Heart left ventricle (tissue), 16 donors: ENCODE measurements around the gene ARHGAP45. TPM values are rescaled to one million over a fixed set of nuclear protein-coding genes. Genes with fewer than 3 reads are reported as not detected.
A peak's percentile ranks its signal among the peaks of the same experiment; 100 is the strongest.

Experiments
- ATAC-seq, 4 donors: fragments of 200-7000 bp; cut with Tn5 transposase; one replicate each; pipeline ENCODE4 v1.9.1; 2020 to 2022; ENCODE audit warnings: moderate library complexity in 4 of 4, mild to moderate bottlenecking in 3 of 4, moderate number of reproducible peaks in 1 of 4
- DNase-seq, 5 donors: peaks; one replicate each; pipeline ENCODE4 v3.0.0-alpha.2; 2020
- H3K27ac ChIP-seq, 12 donors: fragments of 200-600 bp; sonication (generic) in 4 of 12; one replicate each; pipeline versions ENCODE4 v1.5.0 to v1.8.0; 2016 to 2022; ENCODE audit warnings: mild to moderate bottlenecking in 2 of 12
- H3K27me3 ChIP-seq, 9 donors: fragments of 200-600 bp; sonication (generic) in 2 of 9; one replicate each; pipeline versions ENCODE4 v1.5.1 to v1.8.0; 2016 to 2022; ENCODE audit warnings: mild to moderate bottlenecking in 3 of 9
- H3K36me3 ChIP-seq, 9 donors: fragments of 200-600 bp; sonication (generic) in 2 of 9; one replicate each; pipeline versions ENCODE4 v1.5.0 to v1.8.0; 2018 to 2022; ENCODE audit warnings: mild to moderate bottlenecking in 2 of 9
- H3K4me1 ChIP-seq, 12 donors: fragments of 200-600 bp; sonication (generic) in 4 of 12; one replicate each; pipeline versions ENCODE4 v1.5.0 to v1.8.0; 2016 to 2022; ENCODE audit warnings: mild to moderate bottlenecking in 3 of 12
- H3K4me3 ChIP-seq, 12 donors: fragments of 200-600 bp; sonication (generic) in 4 of 12; one replicate each; pipeline versions ENCODE4 v1.5.0 to v1.8.0; 2017 to 2022; ENCODE audit warnings: mild to moderate bottlenecking in 9 of 12, moderate library complexity in 4 of 12
- H3K9me3 ChIP-seq, 12 donors: fragments of 200-600 bp; sonication (generic) in 4 of 12; one replicate each; pipeline versions ENCODE4 v1.5.0 to v1.8.0; 2016 to 2022; ENCODE audit warnings: mild to moderate bottlenecking in 1 of 12
- CTCF ChIP-seq, 12 donors: fragments of 200-600 bp; sonication (generic) in 4 of 12; IDR thresholded peaks; one replicate each; pipeline versions ENCODE4 v1.5.0 to v1.8.0; 2018 to 2022; ENCODE audit warnings: antibody characterized with exemption in 12 of 12, mild to moderate bottlenecking in 5 of 12
- POLR2A ChIP-seq, 2 donors: fragments of 450-650 bp; IDR thresholded peaks; one replicate each; pipeline ENCODE4 v1.6.1; 2017; ENCODE audit warnings: antibody characterized with exemption in 2 of 2, mild to moderate bottlenecking in 2 of 2, moderate library complexity in 2 of 2
- WGBS, 4 donors: extraction: QIAGEN DNeasy Blood & Tissue Kit in 2 of 4; methylation state at CpG; one replicate each; pipeline versions ENCODE4 v1.1.5 to v1.1.7; 2013 to 2018; 5-methylcytosine and 5-hydroxymethylcytosine counted together
- intact Hi-C, 10 donors: fragments of 100-400 bp; cut with DNase I; formaldehyde crosslinking; loops; one replicate each; pipeline versions ENCODE4 v1.11.1 to v1.14.2; 2022
- polyA plus RNA-seq, 2 donors: library from polyadenylated mRNA; stranded (reverse); fragments of 200-250 nt; gene quantifications; one replicate each; pipeline ENCODE4 v1.2.3, GENCODE V29; 2013
- total RNA-seq, 9 donors: library from RNA; depleted of rRNA in 2 of 9; stranded (reverse); fragments of >200 nt in 2 of 9; fragmentation: NEBNext Ultra II Directional in 3 of 9; extraction: Animal tissue kit (Norgen Biotek cat#: 25700) in 3 of 9; gene quantifications; one replicate each; pipeline versions ENCODE4 v1.1.0 to v1.2.4, GENCODE V29; 2016 to 2023
- donor health status: ischemic (EF 13 %, LVEDD 7.1; RV severe dilation, severe dysfunction).
- donor health status: healthy with polysubstance abuse.
- donor health status: DM: no; HTN: yes; CAD: no.
- donor health status: DM: no; HTN: no; CAD: no.
- donor health status: ischemic (EF 25% LVEDD 6.9; RV normal size, moderate dysfunction).
- donor health status: ischemic (EF 25% LVEDD 5.7; RV mildly dilated, moderate dysfunction).
- donor health status: healthy.
- donor health status: DM: yes; HTN: yes; CAD: no.
- donor health status: ischemic (EF 35%, LVEDD 5.7; RV mildly dilated, moderate dysfunction).
- donor health status: nonischemic (EF 11% LVEDD 7.7; RV severe dilation, severe dysfunction).
- donor health status: DM: yes; HTN: yes; CAD: no.
- donor health status: PGD.
- donor health status: ischemic (EF 29% LVEDD 5.4; RV normal size, mild dysfunction).
- donor health status: nonischemic (EF 23%, LVEDD 6.1; RV moderate dilation, normal function).

The ARHGAP45 gene
- total and polyA plus RNA-seq, 11 donors, result 1.6 to 38.2 (median 4.7) TPM

DNA sequence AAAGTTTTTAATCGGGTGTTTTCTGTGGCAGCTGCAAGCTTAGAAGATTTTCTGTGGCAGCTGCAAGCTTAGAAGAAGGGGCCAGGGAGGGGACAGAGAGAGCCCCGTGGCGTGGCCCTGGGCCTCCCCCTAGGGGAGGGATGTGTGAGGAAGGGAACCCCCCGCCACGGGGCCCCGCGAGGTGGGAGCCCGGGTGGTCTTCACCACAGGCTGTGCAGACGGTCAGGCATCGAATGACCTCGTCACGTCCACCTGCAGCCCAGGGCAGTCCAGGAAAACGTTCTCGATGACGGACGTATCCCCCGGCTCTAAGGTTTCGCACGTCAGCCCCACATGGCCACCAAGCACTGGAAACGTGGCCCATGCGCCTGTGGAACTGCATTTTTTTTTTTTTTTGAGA lies 19.6 kb downstream of the ARHGAP45 start:
- peak overlapping the region in 1 of 12 donors; percentile 91 for H3K27ac ChIP-seq

GRCh38 chr19:1087813-1088415 lies 20.9 kb downstream of the ARHGAP45 start:
- ATAC-seq (peak; percentile 43 to 75 (median 54)), DNase-seq (peak in 4 of 5 donors; percentile 60 to 78 (median 70))
- TF ChIP-seq CTCF (IDR thresholded peaks at IDR 0.05), result no peak
- no peak for TF ChIP-seq POLR2A (IDR thresholded peaks at IDR 0.05)
- intact Hi-C loops, result loop anchor here in 1 of 10 donors (10.0 kb wide), 1 partner anchor 53 kb away; no protein-coding TSS in a partner anchor
- H3K36me3 ChIP-seq, result peaks cover 0 to 87% (median 42%) of the 10 kb centered on the region in 9 donors
- peak overlapping the region in 1 of 12 donors; percentile 1 for H3K4me3 ChIP-seq
- H3K27ac ChIP-seq, result peak overlapping the region in 9 of 12 donors; percentile 8 to 91 (median 37)
- peaks cover 0 to 56% (median 1%) of the 10 kb centered on the region in 12 donors for H3K4me1 ChIP-seq
- 68 to 85% (median 76%) methylated on average over 27 of the region's 27 CpGs for WGBS, 4 donors
- H3K27me3 ChIP-seq, result peaks cover 0 to under 1% (median 0%) of the 10 kb centered on the region in 9 donors
- H3K9me3 ChIP-seq, result no peaks in the 10 kb centered on the region

More for the DNA sequence above, 19.6 kb downstream of the ARHGAP45 start:
- peaks cover 0 to 82% (median 32%) of the 10 kb centered on the region in 9 donors for H3K36me3 ChIP-seq
- peaks cover 0 to 65% (median 5%) of the 10 kb centered on the region in 12 donors for H3K4me1 ChIP-seq
- intact Hi-C loops, result loop anchor here in 1 of 10 donors (10.0 kb wide), 1 partner anchor 52 kb away; no protein-coding TSS in a partner anchor
- ATAC-seq (no peak), DNase-seq (no peak)
- no peak overlapping the region for H3K4me3 ChIP-seq
- H3K27me3 ChIP-seq, result peaks cover 0 to 6% (median 0%) of the 10 kb centered on the region in 9 donors
- WGBS, 4 donors, result 80 to 84% (median 81%) methylated on average over 21 of the region's 21 CpGs
- TF ChIP-seq POLR2A (IDR thresholded peaks at IDR 0.05) (no peak), CTCF (IDR thresholded peaks at IDR 0.05) (no peak)
- H3K9me3 ChIP-seq, result no peaks in the 10 kb centered on the region

GRCh38 chr19:1088416-1089010 lies 21.5 kb downstream of the ARHGAP45 start:
- H3K4me3 ChIP-seq, result peak overlapping the region in 1 of 12 donors; percentile 1
- DNase-seq (peak in 1 of 5 donors; percentile 49), ATAC-seq (peak; percentile 21 to 40 (median 36))
- peaks cover 0 to 85% (median 46%) of the 10 kb centered on the region in 9 donors for H3K36me3 ChIP-seq
- H3K27me3 ChIP-seq, result no peaks in the 10 kb centered on the region
- peaks cover 0 to 52% (median 1%) of the 10 kb centered on the region in 12 donors for H3K4me1 ChIP-seq
- TF ChIP-seq CTCF (IDR thresholded peaks at IDR 0.05) (no peak), POLR2A (IDR thresholded peaks at IDR 0.05) (no peak)
- intact Hi-C loops, result loop anchor here in 1 of 10 donors (10.0 kb wide), 1 partner anchor 54 kb away; no protein-coding TSS in a partner anchor
- 87 to 90% (median 88%) methylated on average over 10 to 27 of the region's 27 CpGs for WGBS, 4 donors
- H3K27ac ChIP-seq, result peak overlapping the region in 9 of 12 donors; percentile 8 to 91 (median 37)
- no peaks in the 10 kb centered on the region for H3K9me3 ChIP-seq
